MM.1S (cell line): ENCODE data around the gene PTPRN2.

Experiments used
- DNase-seq: peaks from one replicate; pipeline ENCODE4 v3.0.0-alpha.2; 2015
- H2AFZ ChIP-seq: fragments of 300-600 bp; sonication (generic); 2 replicates; pipeline ENCODE4 v1.6.0; 2016; ENCODE audit warnings: antibody characterized with exemption, low read length
- H3F3A ChIP-seq: fragments of 300-600 bp; sonication (generic); 2 replicates; pipeline ENCODE4 v1.6.1; 2016; ENCODE audit warnings: mild to moderate bottlenecking, antibody characterized with exemption, low read length, moderate library complexity, mixed read lengths; ENCODE audit not compliant: insufficient read depth
- H3K27ac ChIP-seq: fragments of 300-600 bp; sonication (generic); 2 replicates; pipeline ENCODE4 v1.5.1; 2016; ENCODE audit warnings: mild to moderate bottlenecking, low read length
- H3K27me3 ChIP-seq: fragments of 300-600 bp; sonication (generic); replicated peaks from 2 replicates; pipeline ENCODE4 v1.6.0; 2016; ENCODE audit warnings: low read length; ENCODE audit not compliant: insufficient read depth
- H3K36me3 ChIP-seq: fragments of 300-600 bp; sonication (generic); replicated peaks from 2 replicates; pipeline ENCODE4 v1.6.1; 2016; ENCODE audit warnings: mild to moderate bottlenecking, low read length, mixed read lengths; ENCODE audit not compliant: insufficient read depth
- H3K4me1 ChIP-seq: fragments of 300-600 bp; sonication (generic); 2 replicates; pipeline ENCODE4 v1.6.1; 2016; ENCODE audit warnings: low read length, mixed read lengths
- H3K4me2 ChIP-seq: fragments of 300-600 bp; sonication (generic); 2 replicates; pipeline ENCODE4 v1.6.0; 2016; ENCODE audit warnings: low read depth, low read length
- H3K4me3 ChIP-seq: fragments of 300-600 bp; sonication (generic); 2 replicates; pipeline ENCODE4 v1.5.1; 2016; ENCODE audit warnings: low read length, mixed read lengths
- H3K79me2 ChIP-seq: fragments of 300-600 bp; sonication (generic); 2 replicates; pipeline ENCODE4 v1.6.1; 2016; ENCODE audit warnings: mixed run types, low read length, mixed read lengths
- H3K9ac ChIP-seq: fragments of 300-600 bp; sonication (generic); 2 replicates; pipeline ENCODE4 v1.6.1; 2016; ENCODE audit warnings: low read length, mixed read lengths
- H3K9me2 ChIP-seq: fragments of 300-600 bp; sonication (generic); replicated peaks from 2 replicates; pipeline ENCODE4 v1.6.1; 2016; ENCODE audit warnings: mild to moderate bottlenecking, low read length, mixed read lengths; ENCODE audit not compliant: insufficient read depth
- H3K9me3 ChIP-seq: fragments of 300-600 bp; sonication (generic); replicated peaks from 2 replicates; pipeline ENCODE4 v1.6.1; 2016; ENCODE audit warnings: mild to moderate bottlenecking, low read length, mixed read lengths; ENCODE audit not compliant: insufficient read depth
- H4K20me1 ChIP-seq: fragments of 300-600 bp; sonication (generic); 2 replicates; pipeline ENCODE4 v1.6.1; 2016; ENCODE audit warnings: mild to moderate bottlenecking, low read length, moderate library complexity, mixed read lengths; ENCODE audit not compliant: insufficient read depth
- EZH2 ChIP-seq: fragments of 300-600 bp; sonication (generic); optimal IDR thresholded peaks from 2 replicates; pipeline ENCODE3; 2017; ENCODE audit warnings: low read depth, mild to moderate bottlenecking, antibody characterized with exemption, low read length, mixed read lengths
- EZH2phosphoT487 ChIP-seq: fragments of 300-600 bp; sonication (generic); IDR thresholded peaks from 2 replicates; pipeline ENCODE4 v1.6.1; 2018; ENCODE audit warnings: antibody characterized with exemption, low read length
- TF ChIP-seq, protein P1 (sequence below): fragments of 300-600 bp; sonication (generic); IDR thresholded peaks from 2 replicates; pipeline ENCODE4 v1.5.1; 2016; ENCODE audit warnings: antibody characterized with exemption, low read length, mixed read lengths

Gene PTPRN2

DNA sequence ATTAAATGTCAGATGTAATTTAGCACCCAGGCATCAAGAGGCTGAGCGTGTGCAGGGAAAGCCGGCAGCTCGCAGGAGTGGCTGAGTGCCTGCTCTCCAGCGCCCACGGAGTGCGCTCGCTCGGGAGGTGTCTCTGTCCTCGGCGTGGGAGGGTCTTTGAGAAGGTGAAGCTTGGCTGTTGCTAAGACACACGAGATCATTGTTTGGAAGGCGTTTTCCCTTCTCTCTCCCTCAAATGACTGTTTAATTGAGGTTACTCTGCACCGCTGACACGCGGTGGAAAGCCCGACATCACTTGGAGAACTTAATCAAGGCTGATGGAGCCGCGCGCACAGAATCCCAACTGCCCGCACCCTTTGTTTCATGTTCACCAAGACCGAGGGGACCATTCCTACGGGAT lies 836.2 kb downstream of the PTPRN2 start:
- Histone ChIP-seq H3K36me3 (no peaks in the 10 kb centered on the region), H3K27me3 (peaks cover 65% of the 10 kb centered on the region), H3K9me2 (no peaks in the 10 kb centered on the region), H2AFZ (no peak overlapping the region), H3K27ac (no peak overlapping the region), H3K9me3 (no peaks in the 10 kb centered on the region), H3K4me3 (no peak overlapping the region), H4K20me1 (no peaks in the 10 kb centered on the region), H3K4me2 (no peak overlapping the region), H3K4me1 (no peaks in the 10 kb centered on the region), H3K79me2 (no peaks in the 10 kb centered on the region), H3K9ac (no peak overlapping the region), H3F3A (no peaks in the 10 kb centered on the region)
- TF ChIP-seq, protein P1, sequence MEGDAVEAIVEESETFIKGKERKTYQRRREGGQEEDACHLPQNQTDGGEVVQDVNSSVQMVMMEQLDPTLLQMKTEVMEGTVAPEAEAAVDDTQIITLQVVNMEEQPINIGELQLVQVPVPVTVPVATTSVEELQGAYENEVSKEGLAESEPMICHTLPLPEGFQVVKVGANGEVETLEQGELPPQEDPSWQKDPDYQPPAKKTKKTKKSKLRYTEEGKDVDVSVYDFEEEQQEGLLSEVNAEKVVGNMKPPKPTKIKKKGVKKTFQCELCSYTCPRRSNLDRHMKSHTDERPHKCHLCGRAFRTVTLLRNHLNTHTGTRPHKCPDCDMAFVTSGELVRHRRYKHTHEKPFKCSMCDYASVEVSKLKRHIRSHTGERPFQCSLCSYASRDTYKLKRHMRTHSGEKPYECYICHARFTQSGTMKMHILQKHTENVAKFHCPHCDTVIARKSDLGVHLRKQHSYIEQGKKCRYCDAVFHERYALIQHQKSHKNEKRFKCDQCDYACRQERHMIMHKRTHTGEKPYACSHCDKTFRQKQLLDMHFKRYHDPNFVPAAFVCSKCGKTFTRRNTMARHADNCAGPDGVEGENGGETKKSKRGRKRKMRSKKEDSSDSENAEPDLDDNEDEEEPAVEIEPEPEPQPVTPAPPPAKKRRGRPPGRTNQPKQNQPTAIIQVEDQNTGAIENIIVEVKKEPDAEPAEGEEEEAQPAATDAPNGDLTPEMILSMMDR = no peak
- TF ChIP-seq EZH2phosphoT487 (no peak), EZH2 (no peak)
- no peak for DNase-seq

DNA sequence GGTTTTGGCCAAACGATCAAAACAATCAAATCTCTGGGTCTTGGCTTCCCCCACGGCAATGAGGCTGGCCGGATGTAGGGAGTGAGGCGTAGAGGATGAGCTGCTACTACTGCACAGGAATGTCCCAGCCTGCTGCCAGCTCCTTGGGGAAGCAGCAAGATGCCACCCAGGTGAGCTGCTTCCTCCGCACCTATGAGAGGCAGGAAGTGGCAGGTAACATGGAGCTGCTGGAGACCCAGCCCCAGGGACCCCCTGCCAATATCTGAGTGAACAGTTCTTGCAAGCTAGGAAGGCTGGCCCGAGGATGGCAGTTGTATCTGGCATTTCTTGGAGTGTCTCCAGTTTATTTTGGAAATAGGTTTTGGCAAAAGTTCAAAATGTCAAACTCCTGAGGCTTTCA lies 837.3 kb downstream of the PTPRN2 start:
- Histone ChIP-seq H3K4me3 (no peak overlapping the region), H3K9ac (no peak overlapping the region), H3K79me2 (no peaks in the 10 kb centered on the region), H3F3A (no peaks in the 10 kb centered on the region), H3K27me3 (peaks cover 54% of the 10 kb centered on the region), H3K9me2 (no peaks in the 10 kb centered on the region), H3K4me2 (no peak overlapping the region), H3K27ac (no peak overlapping the region), H3K36me3 (no peaks in the 10 kb centered on the region), H4K20me1 (no peaks in the 10 kb centered on the region), H3K4me1 (no peaks in the 10 kb centered on the region), H2AFZ (no peak overlapping the region), H3K9me3 (no peaks in the 10 kb centered on the region)
- DNase-seq = no peak
- TF ChIP-seq, protein P1 = no peak
- TF ChIP-seq EZH2phosphoT487 (no peak), EZH2 (no peak)

DNA sequence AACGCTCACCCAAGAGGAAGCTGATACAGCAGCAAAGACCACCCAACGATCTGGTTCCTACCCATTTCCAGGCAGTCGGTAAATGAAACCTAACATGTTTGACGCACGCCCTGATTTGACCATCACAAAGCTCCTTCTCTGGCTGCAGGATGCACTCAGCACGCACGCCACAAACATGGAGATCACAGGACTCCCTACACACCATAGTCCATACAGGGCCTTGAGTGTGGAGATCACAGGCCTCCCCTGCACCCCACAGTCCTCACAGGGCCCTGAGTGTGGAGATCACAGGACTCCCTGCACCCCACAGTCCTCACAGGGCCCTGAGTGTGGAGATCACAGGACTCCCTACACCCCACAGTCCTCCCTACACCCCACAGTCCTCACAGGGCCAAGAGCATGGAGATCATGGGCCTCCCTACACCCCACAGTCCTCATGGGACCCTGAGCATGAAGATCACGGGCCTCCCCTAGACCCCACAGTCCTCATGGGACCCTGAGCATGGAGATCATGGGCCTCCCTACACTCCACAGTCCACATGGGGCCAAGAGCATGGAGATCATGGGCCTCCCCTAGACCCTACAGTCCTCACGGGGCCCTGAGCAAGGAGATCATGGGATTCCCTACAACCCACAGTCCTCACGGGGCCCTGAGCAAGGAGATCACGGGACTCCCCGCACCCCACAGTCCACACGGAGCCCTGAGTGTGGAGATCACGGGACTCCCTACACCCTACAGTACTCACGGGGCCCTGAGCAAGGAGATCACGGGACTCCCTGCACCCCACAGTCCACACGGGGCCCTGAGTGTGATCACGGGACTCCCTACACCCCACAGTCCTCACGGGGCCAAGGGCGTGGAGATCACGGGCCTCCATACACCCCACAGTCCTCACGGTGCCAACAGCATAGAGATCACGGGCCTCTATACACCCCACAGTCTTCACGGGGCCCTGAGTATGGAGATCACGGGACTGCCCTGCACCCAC lies 841.6 kb downstream of the PTPRN2 start:
- DNase-seq = no peak
- H3K4me1 ChIP-seq = no peaks in the 10 kb centered on the region
- no peaks in the 10 kb centered on the region for H3F3A ChIP-seq
- no peaks in the 10 kb centered on the region for H3K36me3 ChIP-seq
- H3K27ac ChIP-seq = no peak overlapping the region
- H3K9ac ChIP-seq = no peak overlapping the region
- H4K20me1 ChIP-seq = no peaks in the 10 kb centered on the region
- no peak overlapping the region for H3K4me2 ChIP-seq
- TF ChIP-seq EZH2 (no peak), EZH2phosphoT487 (no peak)
- TF ChIP-seq, protein P1 = no peak
- no peaks in the 10 kb centered on the region for H3K9me3 ChIP-seq
- H2AFZ ChIP-seq = no peak overlapping the region
- no peaks in the 10 kb centered on the region for H3K79me2 ChIP-seq
- H3K9me2 ChIP-seq = no peaks in the 10 kb centered on the region
- peaks cover 58% of the 10 kb centered on the region for H3K27me3 ChIP-seq
- H3K4me3 ChIP-seq = no peak overlapping the region
